Hematopoietic multipotent progenitor cell treated with erythropoietin and hydrocortisone succinate and interleukin-3 and kit ligand, for 8 days (in vitro differentiated cells): ENCODE measurements around the gene CDHR2.

Source experiments
- DNase-seq: peaks from one replicate; pipeline ENCODE4 v3.0.0-alpha.2; 2015

The CDHR2 gene

DNA sequence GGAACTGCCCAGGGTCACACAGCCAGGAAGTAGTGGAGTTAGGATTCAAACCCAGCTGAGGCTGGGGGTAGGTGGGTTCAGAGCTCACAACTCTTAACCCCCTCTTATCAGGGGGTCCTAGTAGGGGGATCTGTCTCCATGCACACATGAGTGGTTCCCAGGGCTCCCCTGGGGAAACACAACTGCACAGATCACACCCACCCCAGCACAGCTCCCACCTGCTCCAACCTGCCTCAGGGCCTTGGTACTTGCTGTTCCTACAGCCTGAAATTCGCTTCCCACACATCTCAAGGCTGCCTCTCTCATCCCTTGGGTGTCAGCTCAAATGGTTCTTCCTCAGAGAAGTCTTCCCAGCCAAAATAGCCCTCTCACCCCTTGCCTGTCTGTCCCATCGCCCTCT is 76.4 kb downstream of the CDHR2 start:
- DNase-seq = no peak

DNA sequence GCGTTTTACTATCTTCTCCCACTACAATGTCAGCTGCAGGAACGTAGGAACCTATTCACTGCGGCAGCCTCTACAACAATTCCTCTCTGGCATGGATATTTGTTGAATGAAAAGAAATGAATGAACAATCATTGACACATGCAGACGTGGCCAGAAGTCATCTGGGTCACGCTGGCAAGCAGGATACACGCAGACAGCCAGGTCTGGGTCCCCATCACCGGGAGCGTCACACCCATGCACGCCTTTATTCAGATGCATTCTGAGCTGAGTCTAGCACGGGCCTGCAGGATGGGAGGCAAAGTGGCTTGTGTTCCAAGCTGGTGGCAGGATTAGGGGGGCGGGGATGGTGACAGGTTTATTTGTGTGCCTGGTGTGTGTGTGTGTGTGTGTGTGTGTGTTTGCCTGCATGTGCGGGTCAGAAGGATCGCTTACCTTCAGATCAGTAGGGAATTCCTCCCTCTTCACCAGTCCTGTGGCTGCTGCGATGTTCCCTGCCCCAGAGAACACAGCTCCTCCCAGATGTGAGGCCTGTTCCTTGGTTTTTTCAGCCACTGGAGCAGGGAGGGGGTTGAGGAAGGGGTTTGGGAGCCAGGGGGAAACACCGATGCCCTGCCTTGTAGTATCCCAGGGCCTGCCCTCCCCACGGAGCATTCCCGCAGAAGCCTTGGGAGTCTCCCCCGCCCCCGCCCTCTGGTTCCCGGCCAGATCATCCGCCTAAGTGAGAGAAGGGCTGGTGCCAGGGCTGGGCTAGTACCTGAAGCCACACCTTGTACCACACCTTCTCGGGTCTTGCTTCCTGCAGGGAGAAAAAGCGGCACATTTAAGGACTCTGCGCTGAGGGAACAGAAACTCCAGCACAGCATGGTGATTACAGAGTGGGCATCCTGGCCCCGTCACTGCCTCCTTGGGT is 77.1 kb downstream of the CDHR2 start:
- no peak for DNase-seq

DNA sequence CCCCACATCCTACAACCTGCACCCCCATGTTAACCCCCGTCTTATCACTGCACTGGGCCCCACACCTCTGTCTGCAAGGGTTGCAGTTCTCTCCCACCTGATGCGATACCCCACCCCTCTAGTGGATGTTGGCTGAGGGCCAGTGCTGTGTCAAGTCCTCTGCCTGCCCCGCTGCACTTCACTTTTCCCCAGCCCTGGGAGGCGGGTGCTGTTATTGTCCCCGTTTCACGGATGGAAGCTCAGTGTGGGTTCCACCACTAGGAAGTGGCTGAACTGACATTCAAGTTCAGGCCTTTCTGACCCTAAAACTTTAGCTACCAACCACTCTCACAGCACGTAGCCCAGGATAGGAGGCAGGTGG is 77.7 kb downstream of the CDHR2 start:
- no peak for DNase-seq

DNA sequence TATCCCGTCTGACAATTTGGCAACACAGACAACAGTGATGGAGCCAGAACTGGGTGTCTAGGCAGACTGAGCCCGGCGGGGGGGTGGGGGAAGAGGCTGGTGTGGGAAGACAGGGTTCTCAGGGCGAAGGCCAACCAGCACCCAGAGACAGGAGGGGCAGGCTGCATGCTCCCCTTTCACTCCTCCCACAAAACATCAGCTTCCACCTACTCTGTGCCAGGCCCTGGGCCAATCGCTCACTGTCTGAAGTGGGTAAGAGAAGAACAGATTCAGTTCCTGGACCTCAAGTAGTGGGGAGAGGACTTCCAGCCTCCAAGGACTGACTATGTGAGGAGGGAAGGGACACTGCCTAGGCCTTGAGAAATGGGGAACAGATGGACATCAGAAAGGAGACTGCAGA is 78.4 kb downstream of the CDHR2 start:
- DNase-seq = no peak

DNA sequence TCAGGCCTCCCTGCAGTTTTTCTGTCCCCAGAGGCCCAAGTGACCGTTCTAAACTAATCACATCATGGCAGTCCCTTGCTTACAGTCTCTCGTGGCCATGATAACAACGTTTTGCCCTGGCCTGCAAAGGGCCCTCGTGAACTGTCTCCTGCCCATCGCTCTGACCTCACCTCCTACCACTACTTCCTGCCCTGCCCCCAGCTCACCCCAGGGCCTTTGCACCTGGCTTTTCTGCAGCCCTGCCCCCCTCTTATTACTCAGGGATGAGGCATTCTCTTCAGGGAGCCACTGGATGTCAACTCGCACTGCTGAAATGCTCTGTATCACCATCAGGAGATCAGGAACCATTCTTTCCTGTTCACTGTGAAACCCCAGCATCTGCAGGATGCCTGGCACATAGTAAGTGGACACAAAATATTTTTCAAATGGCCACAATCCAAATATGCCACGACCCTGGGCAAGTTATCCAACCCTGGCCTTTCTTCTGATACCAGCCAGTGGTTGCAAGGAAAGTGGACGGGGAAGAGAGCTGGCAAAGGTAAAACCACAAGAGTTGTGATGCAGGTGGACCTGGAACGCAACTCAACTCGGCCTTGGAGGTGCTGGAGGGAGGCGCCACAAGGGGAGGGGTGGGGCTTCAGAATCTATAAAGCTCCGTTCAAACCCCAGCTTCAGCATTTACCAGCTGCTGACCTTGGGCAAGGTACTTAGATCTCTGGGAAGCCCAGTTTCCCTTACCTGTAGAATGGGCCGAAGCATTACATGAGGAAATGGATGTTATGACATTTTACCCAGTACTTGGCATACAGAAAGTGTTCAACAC is 79.5 kb downstream of the CDHR2 start:
- DNase-seq = no peak

DNA sequence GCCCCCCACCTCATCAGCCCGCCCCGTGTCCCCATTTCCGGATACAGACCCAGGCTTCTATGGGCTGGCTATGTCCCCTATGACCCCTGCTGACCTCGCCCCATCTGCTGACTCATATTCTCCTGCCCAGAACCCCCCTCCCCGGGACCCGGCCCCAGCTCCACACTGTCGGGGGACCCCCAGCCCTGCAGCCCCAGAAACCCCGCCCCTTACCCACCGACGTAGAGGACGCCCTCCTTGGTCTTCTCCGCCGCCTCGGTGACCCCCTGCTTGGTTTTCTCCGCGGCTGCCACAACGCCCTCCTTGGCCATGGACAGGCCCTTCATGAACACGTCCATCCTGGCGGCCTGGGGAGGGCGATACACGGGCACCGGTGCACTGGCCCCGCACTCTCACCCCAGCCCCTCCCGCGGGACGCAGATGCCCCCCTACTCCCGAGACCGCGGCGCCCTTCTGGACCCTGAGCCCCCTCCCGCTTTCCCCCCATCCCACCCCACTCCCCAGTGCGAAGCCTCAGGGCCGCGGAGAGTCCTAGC is 80.2 kb downstream of the CDHR2 start:
- no peak for DNase-seq

DNA sequence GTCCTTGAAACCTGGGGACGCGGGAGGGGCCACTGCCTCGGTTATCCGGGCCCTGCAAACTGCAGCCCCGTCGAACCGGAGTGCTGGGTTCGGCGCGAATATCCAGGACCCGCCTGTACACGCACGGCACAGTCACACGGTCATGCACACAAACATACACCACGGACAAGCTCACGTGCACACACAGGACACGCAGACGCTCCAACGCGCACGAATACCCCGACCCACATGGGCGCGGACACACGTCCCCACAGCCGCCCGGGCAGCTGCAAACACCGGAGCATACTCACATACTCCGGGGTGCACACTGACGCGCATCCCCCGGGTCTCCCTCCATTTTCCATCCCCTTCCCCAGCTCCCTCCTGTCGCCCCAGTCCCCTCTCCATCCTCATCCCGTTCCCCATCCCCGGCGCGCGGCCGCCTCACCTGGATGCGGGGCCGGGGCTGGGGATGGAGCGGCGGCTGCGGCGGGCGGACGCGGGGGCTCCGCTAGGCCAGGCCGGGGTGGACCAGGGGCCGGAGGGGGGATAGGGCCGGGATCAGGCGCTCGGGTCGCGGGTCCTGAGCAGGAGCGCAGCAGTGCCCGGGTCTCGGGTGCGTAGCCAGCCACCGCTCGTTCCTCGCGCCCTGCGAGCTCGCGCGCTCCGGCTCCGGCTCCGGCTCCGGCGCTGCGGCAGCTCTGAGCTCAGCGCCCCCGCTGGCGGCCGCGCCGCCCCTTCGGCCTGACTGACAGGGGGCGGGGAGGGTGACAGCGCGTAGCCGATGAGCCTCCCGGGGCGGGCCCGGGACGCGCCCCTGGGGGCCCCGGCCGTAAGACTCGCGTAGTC is 80.9 kb downstream of the CDHR2 start, which contains the start of the genes EIF4E1B and SNCB:
EIF4E1B (plus strand) TSS at position 823 of the 828 bp plus-strand sequence. CDS start 12,113 bp downstream, outside the sequence.
SNCB (minus strand) TSS at position 682 of the 828 bp plus-strand sequence. CDS start 880 bp downstream, outside the sequence.
- no peak for DNase-seq

DNA sequence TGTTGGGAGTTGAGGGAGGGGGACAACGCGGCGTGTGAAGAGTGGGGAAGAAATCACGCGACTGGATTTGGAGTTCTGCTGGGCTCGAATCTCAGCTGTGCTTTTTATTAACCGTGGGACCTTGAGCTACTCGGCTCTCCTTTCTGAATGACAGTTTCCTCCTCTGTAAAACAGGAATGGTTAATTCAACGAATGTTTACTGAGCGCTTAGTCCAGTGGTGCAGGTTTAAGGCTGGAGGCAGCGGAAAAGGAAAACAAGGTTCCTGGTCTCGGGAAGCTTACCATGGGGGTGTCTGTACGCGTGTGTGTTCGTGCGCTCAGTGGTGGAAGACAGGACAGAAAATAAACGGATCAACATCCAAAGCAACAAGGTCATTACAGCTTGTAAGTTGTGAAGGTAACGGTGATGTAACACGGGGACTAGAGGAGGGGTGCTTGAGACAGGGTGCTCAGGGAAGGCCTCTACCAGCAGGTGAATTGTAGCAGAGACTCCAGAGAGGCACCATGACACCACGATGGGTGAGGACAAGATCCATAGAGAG is 81.6 kb downstream of the CDHR2 start:
- no peak for DNase-seq

DNA sequence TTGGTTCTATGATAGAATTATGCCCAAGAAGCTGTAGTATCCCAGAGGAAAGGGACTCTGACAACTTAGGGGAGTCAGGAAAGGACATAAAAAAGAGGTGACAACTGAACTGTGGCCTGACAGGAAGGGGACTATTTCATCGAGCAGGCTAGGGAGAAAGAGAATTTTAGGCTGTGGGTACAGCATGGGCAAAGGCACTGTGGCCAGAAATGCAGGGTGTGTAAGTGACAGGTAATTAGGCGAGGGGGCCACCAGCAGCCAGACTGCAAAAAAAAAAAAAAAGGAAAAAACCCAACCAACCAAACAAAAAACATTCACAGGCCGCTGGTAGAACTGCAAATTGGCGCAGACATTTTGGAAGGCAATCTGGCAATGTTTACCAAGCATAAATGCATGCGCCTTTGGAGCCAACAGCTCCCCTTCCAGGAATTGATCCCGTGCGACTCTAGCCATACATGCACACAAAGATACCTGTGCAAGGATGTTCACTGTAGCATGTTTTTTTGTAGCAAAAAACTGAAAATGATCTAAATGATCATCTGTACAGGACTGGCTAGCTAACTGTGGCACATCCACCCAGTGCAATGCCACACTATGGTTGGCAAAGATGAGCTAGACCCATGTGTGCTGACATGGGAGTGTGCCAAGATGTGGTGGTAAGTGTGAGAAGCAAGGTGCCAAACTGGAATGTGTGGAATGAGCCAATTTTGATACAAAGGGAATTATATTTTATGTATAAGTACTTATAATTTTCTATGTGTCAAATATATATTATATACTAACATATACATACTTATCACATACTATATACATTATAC is 82.5 kb downstream of the CDHR2 start:
- DNase-seq = no peak

DNA sequence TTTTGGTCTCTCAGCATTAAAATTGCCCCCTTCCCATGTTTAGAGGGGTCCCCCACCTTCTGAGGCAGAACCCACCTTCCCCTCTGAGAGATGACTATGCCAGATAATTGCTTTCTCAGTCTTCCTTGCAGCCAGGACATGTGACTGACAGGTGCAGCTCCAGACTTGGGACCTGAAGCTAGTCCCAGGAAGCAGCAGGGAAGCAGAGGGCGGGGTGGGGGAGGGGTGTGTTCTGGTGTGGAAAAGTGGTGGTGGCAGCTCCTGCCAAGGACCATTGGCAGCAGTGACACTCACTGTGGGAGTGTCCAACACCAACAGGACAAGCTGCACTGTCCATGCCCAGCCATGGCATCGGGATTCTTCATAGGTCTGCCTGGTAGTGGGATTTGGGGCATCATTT is 83.6 kb downstream of the CDHR2 start:
- DNase-seq = no peak

DNA sequence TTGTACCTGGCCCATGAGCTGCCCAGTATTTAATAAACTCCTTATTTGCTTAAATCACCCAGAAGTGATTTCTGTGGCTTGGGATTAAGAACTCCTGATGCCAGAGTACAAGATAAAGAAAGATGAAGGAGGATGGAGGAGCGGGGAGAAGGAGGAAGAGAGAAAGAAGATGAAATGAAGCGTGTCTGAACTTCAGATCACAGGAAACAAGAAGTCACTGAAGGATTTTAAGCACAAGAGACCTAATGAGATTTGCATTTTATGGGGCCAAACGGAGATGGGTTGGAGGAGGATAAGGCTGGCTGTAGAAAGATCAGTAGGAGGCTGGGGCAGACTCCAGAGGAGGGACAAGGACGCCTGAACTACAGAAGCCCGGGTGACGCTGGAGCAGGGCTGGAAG is 84.5 kb downstream of the CDHR2 start:
- no peak for DNase-seq

DNA sequence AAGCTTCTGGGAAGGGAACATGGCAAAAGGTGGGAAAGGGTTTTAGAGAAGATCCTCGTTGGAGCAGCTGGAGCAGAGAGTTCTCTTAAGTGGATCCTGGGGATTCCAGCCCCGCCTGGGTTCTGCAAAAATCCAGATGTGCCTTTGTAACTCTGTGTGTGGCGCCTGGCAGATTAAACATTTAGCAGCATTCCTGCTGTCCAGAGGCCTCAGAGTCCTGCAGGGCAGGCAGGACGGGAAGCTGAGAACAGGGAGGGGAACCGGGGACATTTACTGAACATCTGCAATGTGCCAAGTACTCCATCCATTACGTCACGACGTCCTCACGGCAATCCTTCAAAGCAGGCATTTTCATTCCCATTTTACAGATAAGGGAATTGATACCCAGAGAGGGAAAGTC is 87.3 kb downstream of the CDHR2 start:
- DNase-seq = no peak

DNA sequence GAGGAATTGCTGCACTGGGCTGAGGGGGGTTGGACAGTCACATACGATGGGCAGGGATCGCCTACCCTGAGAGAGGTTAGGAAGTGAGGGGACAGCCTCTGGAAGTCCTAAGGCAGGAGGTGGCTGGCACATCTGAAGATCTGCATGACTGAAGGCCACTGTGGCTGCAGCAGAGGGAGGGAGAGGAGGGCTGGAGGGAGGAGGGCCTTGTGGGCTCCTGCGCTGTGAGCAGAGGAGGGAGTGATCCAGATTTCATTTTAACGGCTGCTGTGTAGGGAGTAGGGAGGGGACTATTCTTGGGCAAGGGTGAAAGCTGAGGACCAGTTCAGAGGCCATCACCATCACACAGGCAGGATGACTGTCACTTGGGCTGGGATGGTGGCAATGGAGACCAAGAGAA is 88.4 kb downstream of the CDHR2 start:
- DNase-seq = no peak

DNA sequence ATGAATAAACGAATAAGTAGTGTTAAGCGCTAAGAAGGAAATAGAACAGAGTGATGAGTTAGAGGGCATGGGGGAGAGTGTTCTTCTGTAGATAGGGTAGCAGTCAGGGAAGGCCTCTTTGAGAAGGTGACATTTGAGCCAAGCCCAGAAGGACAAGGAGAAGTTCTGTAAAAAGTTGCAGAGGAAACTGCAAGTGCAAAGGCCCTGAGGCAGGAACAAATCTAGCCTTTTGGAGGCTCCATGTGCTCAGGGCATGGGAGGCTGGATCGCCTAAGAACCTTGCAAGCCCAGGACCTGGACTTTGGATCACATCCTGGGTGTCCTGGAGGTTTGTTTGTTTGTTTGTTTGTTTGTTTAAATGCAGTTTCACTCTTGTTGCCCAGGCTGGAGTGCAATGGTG is 89.3 kb downstream of the CDHR2 start:
- no peak for DNase-seq

DNA sequence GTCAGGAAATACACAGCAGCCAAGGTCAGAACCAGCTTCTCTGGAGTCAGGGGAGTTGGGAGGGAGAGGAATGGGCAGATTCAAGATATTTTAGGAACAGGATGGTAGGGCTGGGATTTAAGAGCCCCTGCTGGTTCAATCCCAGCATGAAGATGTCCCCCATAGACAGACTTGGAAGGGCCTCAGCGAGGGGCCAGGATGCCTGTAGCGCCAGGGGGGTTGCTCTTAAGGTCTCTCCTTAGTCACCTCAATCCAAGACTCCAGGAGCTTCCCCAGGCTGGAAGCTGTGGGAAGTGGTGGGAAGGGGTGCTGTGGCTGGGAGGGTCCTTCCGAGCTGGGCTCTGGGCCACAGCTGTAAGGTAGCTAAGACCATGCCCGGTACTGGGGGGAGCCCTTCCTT is 90.1 kb downstream of the CDHR2 start:
- no peak for DNase-seq

DNA sequence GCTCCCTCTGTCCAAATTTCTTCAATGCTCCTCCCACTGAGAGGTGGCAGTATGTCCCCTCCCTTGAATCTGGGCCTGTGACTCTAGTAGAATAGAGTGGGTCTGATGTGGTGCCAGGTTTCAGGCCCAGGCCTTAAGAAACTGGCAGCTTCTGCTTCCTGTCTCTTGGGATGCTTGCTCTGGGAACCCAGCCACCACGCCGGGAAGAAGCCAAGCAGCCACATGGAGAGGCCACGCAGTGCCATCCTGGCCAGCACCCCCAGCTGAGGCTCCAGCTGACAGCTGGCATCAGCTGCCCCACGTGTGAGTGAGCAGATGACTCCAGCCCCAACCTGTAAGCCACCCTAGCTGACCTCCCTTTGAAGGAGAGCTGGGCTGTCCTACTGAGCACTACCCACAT is 90.8 kb downstream of the CDHR2 start:
- DNase-seq = no peak

DNA sequence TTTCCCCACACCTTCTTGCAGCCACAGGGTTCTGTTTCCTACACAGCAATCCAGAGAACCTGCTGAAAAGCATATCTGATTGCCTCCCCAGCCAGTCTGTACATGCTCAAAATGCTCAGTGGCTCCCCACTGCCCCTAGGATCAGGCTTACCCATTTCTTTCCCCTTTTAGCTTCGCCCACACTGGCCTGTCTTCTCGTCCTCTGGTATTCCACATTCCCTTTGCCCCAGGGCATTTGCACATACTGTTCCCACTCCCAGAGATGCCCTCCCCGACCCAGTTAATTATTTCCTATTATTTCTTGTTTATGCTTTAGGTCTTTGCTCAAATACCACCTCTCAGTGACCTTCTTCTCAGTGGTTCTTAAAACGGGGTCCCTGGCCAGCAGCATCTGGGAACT is 91.5 kb downstream of the CDHR2 start:
- DNase-seq = no peak

DNA sequence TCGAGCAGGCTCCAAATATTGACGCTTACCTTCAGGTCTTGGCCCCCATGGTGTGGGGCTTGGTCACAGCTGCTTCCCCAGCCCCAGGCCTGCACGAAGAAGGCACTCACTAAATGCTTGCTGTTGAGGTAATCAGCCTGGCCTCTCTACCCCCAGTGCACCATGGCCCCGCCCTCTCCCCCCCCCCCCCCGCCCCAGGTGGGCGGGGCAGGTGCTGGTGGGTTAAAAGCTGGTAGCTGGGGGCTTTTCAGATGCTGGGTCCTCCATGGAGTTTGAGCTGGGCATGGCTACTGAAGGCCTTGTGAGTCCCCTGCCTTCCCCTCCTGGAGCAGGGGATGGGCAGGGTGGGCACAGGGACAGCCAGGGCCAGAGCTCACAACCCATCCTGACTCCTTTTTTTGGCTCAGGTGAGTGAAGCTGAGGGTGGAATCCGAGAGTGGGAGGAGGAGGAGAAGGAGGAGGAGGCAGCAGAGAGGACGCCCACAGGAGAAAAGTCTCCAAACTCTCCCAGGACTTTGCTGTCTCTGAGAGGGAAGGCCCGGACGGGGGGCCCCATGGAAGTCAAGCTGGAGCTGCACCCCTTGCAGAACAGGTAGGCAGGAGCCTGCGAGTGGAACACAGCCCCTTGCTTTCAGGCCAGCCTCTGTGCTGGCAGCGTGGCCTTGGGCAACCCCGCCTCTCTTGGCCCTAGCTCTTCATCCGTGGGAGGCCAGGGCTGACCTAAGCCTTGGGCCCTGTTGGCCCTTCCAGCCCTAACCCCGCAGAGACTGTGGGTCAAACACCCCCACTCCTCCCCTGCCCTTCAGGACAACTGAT is 93.7 kb downstream of the CDHR2 start:
- no peak for DNase-seq

DNA sequence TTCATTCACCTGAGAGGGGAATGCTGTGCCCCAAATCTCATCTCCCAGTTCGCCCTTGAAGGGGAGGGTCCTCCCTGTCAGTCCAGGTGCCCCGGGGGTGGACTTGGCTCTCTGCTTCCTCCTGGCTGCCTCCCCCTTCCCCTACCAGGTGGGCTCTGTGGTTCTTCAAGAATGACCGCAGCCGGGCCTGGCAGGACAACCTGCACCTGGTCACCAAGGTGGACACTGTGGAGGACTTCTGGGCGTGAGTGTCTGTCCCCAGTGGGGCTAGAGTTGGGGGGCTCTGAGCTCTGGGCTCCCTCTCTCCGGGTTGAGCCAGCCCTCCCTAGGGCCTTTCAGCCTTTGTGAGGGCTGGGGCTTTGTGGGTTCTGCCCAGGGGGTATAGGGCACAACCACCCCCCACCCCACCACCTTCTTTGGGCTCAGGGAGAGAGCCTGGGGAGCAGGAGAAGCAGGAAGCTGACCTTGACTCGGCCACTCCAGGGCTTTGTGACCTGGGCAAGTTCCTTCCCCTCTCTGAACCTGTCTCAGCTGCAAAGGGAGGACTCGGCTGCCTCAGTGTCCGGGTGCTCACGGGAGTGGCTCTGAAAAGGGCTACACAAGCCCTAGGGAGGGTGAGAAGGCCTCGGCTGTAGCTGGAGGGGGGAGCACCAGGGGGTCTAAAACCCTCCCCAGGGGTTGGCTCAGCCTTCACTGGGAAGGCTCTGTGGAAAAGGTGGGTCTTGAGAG is 94.5 kb downstream of the CDHR2 start:
- no peak for DNase-seq

DNA sequence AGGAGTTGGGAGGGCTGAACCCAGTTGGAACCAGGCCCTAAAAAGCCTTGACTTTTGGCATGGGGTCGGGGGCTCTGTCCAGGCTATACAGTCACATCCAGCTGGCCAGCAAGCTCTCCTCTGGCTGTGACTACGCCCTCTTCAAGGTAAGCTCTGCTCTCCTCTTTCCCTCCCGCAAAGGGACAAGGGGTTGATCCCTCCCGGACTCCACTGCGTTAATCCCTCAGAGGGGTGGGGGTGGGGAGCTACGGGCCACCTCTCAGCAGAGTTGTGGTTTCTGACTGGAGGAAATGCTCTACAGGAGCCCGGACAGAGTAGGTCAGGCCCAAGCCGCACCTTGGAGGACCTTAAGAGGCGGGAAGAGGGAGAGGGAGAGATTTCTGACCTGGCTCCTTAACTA is 95.2 kb downstream of the CDHR2 start:
- DNase-seq = no peak
